SU-DHL-6 (cell line): ENCODE measurements around the gene PRDM5.

Experiments used
- CTCF ChIP-seq: fragments of 200-600 bp; sonication (generic); IDR thresholded peaks from one replicate; pipeline ENCODE4 v1.5.1; 2017; ENCODE audit warnings: antibody characterized with exemption, mild to moderate bottlenecking, low read length, moderate library complexity; ENCODE audit not compliant: insufficient read depth, poor library complexity, severe bottlenecking
- EZH2phosphoT487 ChIP-seq: fragments of 200-600 bp; sonication (generic), shearing (Covaris generic); conservative IDR thresholded peaks from 2 replicates; pipeline ENCODE4 v1.6.1; 2018; ENCODE audit warnings: mild to moderate bottlenecking, antibody characterized with exemption, low read length, moderate library complexity, mixed read lengths

DNA sequence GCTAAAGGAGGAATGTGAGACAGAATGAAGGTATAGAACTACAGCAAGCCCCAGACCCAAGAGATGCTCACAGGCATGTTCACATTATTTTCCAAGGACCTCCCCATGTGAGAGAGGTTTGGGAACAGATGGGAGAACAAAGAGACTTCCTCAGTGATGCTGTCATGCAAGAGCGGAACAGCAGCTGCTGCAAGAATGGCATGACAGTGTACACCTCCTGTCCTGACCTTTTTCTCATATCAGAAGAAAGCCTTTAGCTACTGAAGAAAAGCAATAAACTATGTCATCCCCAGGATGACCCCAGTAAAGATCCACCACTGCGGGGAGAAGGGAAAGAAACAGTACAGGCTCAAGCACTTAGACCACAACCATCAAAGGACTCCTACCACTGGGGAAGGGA lies 7.2 kb downstream of the PRDM5 start:
- TF ChIP-seq CTCF = no peak
- no peak for TF ChIP-seq EZH2phosphoT487
